Central memory CD4-positive, alpha-beta T cell (primary cell): ENCODE measurements around the gene GRIK4.

Source experiments
- DNase-seq: peaks from one replicate; pipeline ENCODE4 v3.0.0; 2022

GRIK4 gene

DNA sequence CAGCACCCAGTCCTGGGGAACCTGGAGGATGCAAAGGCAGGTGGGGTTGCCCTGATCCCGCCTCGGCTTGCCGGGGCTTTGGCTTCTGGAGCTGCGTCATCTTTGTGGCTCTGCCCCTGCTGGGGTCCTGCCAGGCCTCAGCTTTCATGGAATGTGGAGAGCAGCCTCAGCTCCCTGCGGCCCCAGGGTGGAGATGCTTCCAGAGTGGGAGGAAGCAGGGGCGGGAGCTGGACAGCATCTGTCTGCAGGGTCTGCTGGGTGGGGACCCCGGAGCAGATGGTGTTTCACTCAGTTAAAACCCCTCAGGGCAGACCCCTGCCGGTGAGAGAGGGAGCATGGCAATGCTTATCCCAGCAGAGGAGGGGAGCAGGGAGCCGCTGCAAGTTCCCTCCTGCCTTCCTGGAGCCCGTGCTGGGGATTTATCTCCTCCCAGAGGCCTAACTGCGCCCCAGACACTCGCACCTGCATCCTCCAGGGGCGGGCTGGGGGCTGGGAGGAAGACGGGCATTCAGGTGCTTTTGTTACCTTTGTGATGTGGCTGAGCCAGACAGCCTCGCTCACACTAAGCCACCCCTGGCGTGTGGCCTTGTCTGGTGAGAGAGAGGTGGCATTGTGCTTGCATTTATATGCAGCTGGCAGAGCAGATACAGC is 15.7 kb downstream of the GRIK4 start:
- no peak for DNase-seq

DNA sequence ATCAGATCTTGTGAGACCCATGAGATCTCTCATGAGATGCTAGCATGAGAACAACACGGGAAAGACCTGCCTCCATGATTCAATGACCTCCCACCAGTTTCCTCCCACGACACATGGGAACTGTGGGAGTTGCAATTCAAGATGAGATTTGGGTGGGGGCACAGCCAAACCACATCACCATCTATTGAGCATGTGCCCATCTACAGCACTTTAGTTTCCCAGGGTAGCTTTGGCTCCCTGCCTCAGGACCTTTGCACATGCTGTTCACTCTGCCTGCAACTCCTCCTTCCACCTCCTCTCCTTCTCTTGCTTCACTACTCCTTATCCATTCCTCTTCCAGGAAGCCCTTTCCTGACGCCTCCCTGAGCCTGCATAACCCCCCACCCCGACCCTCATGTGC is 17.2 kb downstream of the GRIK4 start:
- no peak for DNase-seq

DNA sequence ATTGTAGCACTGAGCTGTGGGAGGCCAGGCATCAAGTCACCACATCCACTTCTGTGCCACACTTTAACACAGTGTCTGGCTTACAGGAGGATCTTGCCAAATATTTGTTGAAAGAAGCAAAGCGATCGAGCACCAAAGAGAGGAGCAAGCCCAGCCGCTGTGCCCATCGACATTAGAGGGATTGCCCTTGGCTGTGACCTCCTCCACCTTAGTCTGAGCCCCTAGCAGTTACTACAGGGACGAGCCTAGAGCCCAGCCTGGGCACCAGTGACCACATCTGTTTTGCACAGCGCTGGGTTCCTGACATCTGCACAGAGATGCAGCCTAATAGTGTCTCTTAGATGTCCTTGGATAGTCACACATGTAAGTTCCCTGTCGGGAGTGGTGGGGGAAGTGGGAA is 17.7 kb downstream of the GRIK4 start:
- DNase-seq: no peak

DNA sequence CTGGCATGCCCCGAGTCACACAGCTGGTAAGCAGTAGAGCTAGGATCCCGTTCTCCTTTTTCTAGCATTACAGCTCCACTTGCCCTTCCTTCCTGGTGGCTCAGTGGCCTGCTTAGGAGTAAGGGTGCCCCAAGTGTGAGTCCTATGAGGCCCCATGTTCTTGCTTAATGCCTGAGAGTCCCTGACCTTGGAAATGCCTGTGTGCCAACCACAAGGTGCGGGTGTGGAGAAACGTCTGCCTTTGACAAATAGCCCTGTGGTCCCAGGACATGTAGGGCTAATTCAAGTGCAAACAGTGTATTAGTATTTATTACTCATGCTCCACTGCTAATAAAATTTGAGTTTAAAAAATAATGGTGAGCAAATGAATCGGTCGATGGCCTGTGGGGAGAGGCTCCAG is 18.4 kb downstream of the GRIK4 start:
- no peak for DNase-seq

- no peak for DNase-seq
Measured at GRCh38 chr11:120532082-120532831, 20.7 kb downstream of the GRIK4 start.

DNA sequence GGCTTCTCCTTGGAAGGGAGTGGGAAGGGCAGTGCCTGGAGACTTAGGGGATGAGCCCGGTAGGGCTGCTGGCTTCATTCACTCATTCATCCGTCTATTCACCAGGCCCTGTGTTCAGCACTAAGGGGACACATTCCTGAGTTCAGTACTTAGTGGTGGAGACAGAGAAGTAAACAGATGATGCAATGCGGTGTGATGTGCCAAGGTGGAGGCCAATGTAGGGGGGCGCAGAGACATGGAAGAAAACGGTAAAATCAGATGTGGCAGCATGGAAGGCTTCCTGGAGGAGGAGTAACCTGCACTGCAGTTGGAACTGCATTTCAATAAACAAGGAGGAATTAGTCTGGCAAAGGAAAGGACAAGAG is 21.3 kb downstream of the GRIK4 start:
- no peak for DNase-seq

GRCh38 chr11:120536091-120536796 is 24.7 kb downstream of the GRIK4 start:
- DNase-seq: no peak

DNA sequence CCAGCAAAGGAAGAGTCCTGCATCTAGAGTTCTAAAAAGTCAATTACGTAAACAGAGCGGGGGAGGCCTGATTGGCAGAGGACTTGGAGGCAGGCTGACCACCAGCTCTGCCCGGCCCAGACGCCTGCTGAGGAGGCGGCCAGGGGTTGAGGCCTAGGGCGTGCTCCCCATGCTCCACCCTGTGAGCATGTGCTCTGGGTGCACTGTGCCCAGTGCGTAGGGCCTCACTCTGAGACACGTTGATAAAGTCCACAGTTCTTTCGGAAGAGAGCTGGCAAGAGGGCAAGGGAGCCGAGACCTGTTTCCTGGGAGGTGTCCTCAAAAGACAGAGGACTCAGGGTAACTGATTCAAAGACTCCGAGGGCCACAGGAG is 25.2 kb downstream of the GRIK4 start:
- DNase-seq: no peak

DNA sequence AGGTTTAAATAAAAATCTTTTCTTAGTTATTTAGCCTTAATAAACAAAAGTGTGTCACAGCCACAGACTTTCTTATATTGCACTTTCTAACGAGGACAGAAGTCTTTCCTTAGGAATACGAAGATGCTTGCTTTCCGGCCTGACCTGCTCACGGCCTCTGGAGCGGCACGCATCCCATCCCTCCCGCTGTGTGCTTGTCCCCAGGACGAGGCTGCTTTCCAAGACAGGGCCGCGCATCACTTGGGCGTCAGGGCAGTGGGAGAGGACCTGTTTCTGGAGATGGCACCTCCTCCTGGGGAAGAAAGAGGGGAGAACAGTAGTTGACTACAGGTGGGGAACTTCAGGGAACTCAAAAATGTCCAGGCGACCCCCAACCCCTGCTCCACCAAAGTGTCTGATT is 26.4 kb downstream of the GRIK4 start:
- DNase-seq: no peak

GRCh38 chr11:120538707-120539106 is 27.2 kb downstream of the GRIK4 start:
- DNase-seq: no peak

DNA sequence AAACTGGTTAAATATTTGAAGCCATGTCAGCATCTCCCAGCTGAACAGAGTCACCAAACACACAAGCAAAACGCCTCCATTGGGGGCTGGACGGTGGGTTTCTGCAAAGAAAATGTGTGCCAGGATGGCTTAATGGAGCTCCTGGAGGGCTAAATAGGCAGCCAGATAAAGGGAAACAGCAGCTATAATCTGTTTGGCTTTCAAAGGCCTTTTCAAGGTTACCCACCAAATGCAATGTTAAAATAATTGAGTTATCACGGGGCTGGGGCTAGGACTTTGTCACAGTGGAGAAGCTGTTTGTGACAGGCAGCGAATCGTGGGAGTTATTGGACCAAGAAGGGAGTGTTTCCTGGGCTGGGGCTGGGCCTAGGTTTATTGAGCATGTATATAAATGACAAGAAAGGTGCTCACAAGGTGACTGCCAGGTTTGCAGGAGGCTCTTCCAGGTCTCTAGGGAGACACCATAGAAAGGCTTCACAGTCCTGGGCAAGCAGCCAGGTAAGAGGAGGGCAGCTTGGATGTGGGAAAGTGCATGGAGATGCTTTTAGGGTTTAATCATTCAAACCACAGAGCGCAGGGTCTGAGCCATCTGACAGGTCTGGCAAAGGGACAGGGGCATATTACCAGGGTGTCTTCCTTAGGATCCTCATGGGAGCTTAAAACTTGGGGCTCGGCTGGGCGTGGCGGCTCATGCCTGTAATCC is 28.3 kb downstream of the GRIK4 start:
- DNase-seq: no peak

- no peak for DNase-seq
Measured at GRCh38 chr11:120540744-120541465, 29.4 kb downstream of the GRIK4 start.

DNA sequence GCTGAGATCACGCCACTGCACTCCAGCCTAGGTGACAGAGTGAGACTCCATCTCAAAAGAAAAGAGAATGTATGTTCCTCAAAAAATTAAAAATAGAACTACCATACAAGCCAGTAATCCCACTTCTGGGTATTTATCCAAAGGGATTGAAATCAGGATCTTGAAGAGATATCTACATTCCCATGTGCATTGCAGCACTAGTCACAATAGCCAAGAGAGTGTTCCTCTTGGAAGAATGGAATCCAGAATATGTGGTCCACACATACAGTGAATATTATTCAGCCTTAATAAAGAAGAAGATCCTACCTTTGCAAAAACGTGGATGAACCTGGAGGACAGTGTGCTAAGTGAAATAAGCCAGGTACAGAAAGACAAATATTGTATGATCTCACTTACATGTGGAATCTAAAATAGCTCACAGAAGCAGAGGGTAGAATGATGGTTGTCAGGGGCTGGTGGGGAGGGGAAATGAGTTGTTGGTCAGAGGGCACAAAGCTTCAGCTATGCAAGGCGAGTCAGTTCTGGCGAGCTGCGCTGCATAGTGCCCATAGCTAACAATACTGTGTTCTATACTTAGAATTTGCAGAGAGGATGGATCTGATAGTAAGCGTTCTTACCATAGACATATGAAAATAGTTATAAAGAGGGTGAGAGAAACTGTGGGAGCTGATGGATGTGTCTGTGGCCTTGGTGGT is 32.1 kb downstream of the GRIK4 start:
- DNase-seq: no peak

DNA sequence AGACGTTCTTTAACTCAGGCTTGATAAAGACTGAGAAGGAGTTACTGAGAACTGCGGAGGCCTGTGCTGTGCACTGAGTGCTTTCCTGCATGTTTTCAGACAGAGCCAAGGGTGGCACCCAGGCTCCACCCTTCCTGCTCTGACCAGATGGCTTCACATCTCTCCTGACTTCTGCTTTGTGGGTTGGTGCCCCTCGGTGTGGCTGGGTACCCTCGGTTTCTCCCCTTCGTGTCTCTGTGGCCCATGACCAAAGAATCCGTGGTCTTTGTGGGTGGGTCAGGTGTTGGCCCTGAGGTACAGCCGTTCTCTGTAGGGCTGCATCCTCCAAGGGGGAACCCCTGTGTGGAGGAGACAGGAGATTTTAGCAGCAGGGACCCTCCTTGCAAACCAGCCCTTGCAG is 34.3 kb downstream of the GRIK4 start:
- no peak for DNase-seq

GRCh38 chr11:120546312-120547205 is 35.0 kb downstream of the GRIK4 start:
- DNase-seq: no peak

DNA sequence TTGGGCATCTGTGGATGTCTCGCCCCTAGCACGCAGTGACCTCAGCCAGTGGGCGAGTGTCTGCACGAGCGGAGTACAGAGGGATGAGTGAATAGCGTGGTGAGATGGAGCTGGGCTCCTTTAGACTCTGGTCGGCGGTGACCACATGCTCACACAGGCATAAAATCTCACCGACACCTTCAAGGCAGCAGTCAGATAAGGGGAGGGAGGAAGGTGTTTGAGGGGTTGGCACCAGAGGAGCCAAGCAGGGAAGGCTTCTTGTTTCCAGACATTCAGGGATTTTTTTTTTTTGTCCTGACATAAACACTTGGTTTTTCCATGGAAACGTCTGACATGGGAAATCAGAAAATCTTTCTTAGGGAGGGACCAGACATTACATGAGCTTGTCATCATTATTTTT is 35.8 kb downstream of the GRIK4 start:
- no peak for DNase-seq

- DNase-seq: no peak
Measured at GRCh38 chr11:120547811-120548681, 36.5 kb downstream of the GRIK4 start.

GRCh38 chr11:120548682-120549209 is 37.2 kb downstream of the GRIK4 start:
- no peak for DNase-seq

GRCh38 chr11:120549346-120549745 is 37.8 kb downstream of the GRIK4 start:
- DNase-seq: no peak

- no peak for DNase-seq
Measured at GRCh38 chr11:120550007-120550406, 38.5 kb downstream of the GRIK4 start.
